SK-N-SH treated with all-trans-retinoic acid at 6 μM for 48 hours (cell line): ENCODE results near the gene SH3BP5L.

Experiments used
- ATAC-seq: fragments of 200-7000 bp; cut with Tn5 transposase; 3 replicates; pipeline ENCODE4 v1.9.1; 2020; ENCODE audit warnings: mild to moderate bottlenecking, moderate library complexity
- ARNTL ChIP-seq: fragments of 450-650 bp; formaldehyde crosslinking; IDR thresholded peaks from 2 replicates; pipeline ENCODE4 v1.5.0; 2020; ENCODE audit warnings: low read depth, mild to moderate bottlenecking, moderate library complexity, borderline replicate concordance
- CREB5 ChIP-seq: fragments of 250-450 bp; sonication (Bioruptor Pico); IDR thresholded peaks from 2 replicates; pipeline ENCODE4 v1.5.1; 2020; ENCODE audit warnings: low read depth, mild to moderate bottlenecking, moderate library complexity
- CSDC2 ChIP-seq: fragments of 250-450 bp; sonication (Bioruptor Pico); IDR thresholded peaks from 2 replicates; pipeline ENCODE4 v1.5.0; 2020; ENCODE audit warnings: mild to moderate bottlenecking, moderate library complexity
- CSRNP3 ChIP-seq: fragments of 250-450 bp; sonication (Bioruptor Pico); IDR thresholded peaks from 2 replicates; pipeline ENCODE4 v1.5.1; 2021; ENCODE audit warnings: mild to moderate bottlenecking, moderate library complexity
- ESRRG ChIP-seq: fragments of 250-450 bp; sonication (Bioruptor Pico); IDR thresholded peaks from 2 replicates; pipeline ENCODE4 v1.6.1; 2021; ENCODE audit warnings: mild to moderate bottlenecking
- GLIS3 ChIP-seq: fragments of 250-450 bp; sonication (Bioruptor Pico); IDR thresholded peaks from 2 replicates; pipeline ENCODE4 v1.5.0; 2020; ENCODE audit warnings: mild to moderate bottlenecking, moderate library complexity
- ISL1 ChIP-seq: fragments of 250-450 bp; sonication (Bioruptor Pico); IDR thresholded peaks from 2 replicates; pipeline ENCODE4 v2.1.2; 2022; ENCODE audit warnings: mild to moderate bottlenecking, moderate library complexity
- OSR1 ChIP-seq: fragments of 250-450 bp; sonication (Bioruptor Pico); IDR thresholded peaks from 2 replicates; pipeline ENCODE4 v1.8.0; 2022; ENCODE audit warnings: moderate library complexity, mild to moderate bottlenecking, inconsistent platforms
- PATZ1 ChIP-seq: fragments of 250-450 bp; sonication (Bioruptor Pico); IDR thresholded peaks from 2 replicates; pipeline ENCODE4 v1.8.0; 2020; ENCODE audit warnings: mild to moderate bottlenecking, moderate library complexity, borderline replicate concordance
- POU6F1 ChIP-seq: fragments of 250-450 bp; sonication (Bioruptor Pico); IDR thresholded peaks from 2 replicates; pipeline ENCODE4 v1.8.0; 2021; ENCODE audit warnings: low read depth, mild to moderate bottlenecking, moderate library complexity, borderline replicate concordance
- PPARA ChIP-seq: fragments of 250-450 bp; sonication (Bioruptor Pico); IDR thresholded peaks from 2 replicates; pipeline ENCODE4 v1.5.0; 2020; ENCODE audit warnings: mild to moderate bottlenecking, borderline replicate concordance
- RARB ChIP-seq: fragments of 250-450 bp; sonication (Bioruptor Pico); IDR thresholded peaks from 2 replicates; pipeline ENCODE4 v1.8.0; 2021; ENCODE audit warnings: mild to moderate bottlenecking, moderate library complexity
- SNAI2 ChIP-seq: fragments of 250-450 bp; sonication (Bioruptor Pico); IDR thresholded peaks from 2 replicates; pipeline ENCODE4 v1.5.0; 2020; ENCODE audit warnings: mild to moderate bottlenecking, moderate library complexity
- TCF4 ChIP-seq: fragments of 250-450 bp; sonication (Bioruptor Pico); IDR thresholded peaks from 2 replicates; pipeline ENCODE4 v1.8.0; 2021; ENCODE audit warnings: mild to moderate bottlenecking, moderate library complexity, borderline replicate concordance
- TOX ChIP-seq: fragments of 250-450 bp; sonication (Bioruptor Pico); IDR thresholded peaks from 2 replicates; pipeline ENCODE4 v1.8.0; 2021; ENCODE audit warnings: mild to moderate bottlenecking, moderate library complexity, borderline replicate concordance
- TSHZ2 ChIP-seq: fragments of 250-450 bp; sonication (Bioruptor Pico); IDR thresholded peaks from 2 replicates; pipeline ENCODE4 v1.5.0; 2020; ENCODE audit warnings: mild to moderate bottlenecking, moderate library complexity
- ZC3H10 ChIP-seq: fragments of 250-450 bp; sonication (Bioruptor Pico); IDR thresholded peaks from 2 replicates; pipeline ENCODE4 v1.5.1; 2021; ENCODE audit warnings: mild to moderate bottlenecking, moderate library complexity
- ZFP3 ChIP-seq: fragments of 250-450 bp; sonication (Bioruptor Pico); IDR thresholded peaks from 2 replicates; pipeline ENCODE4 v1.5.0; 2020; ENCODE audit warnings: mild to moderate bottlenecking, moderate library complexity
- ZFP30 ChIP-seq: fragments of 450-650 bp; formaldehyde crosslinking; IDR thresholded peaks from 2 replicates; pipeline ENCODE4 v1.5.0; 2022; ENCODE audit warnings: mild to moderate bottlenecking, moderate library complexity
- ZNF565 ChIP-seq: fragments of 450-650 bp; formaldehyde crosslinking; conservative IDR thresholded peaks from 2 replicates; pipeline ENCODE4 v1.5.0; 2020; ENCODE audit warnings: low read depth, mild to moderate bottlenecking, moderate library complexity
- ZNF70 ChIP-seq: fragments of 450-650 bp; formaldehyde crosslinking; IDR thresholded peaks from 2 replicates; pipeline ENCODE4 v1.5.0; 2020; ENCODE audit warnings: mild to moderate bottlenecking, moderate library complexity
- ZNF8 ChIP-seq: fragments of 450-650 bp; formaldehyde crosslinking; IDR thresholded peaks from 2 replicates; pipeline ENCODE4 v1.5.0; 2020; ENCODE audit warnings: mild to moderate bottlenecking, moderate library complexity

The SH3BP5L gene

GRCh38 chr1:248828845-248829244, 3.1 kb upstream of the SH3BP5L start:
- ATAC-seq = no peak
- TF ChIP-seq TCF4 (CRISPR knock-in tag) (no peak), ZNF70 (no peak), ZFP3 (CRISPR knock-in tag) (no peak), ZNF8 (no peak), OSR1 (CRISPR knock-in tag) (no peak), ARNTL (no peak), CREB5 (CRISPR knock-in tag) (no peak), ISL1 (CRISPR knock-in tag) (no peak; the same call in 1 of the 2 replicates), CSRNP3 (CRISPR knock-in tag) (no peak), ZNF565 (CRISPR knock-in tag) (no peak), SNAI2 (CRISPR knock-in tag) (no peak), RARB (CRISPR knock-in tag) (no peak), PATZ1 (CRISPR knock-in tag) (no peak), TOX (CRISPR knock-in tag) (no peak), ESRRG (no peak), GLIS3 (CRISPR knock-in tag) (no peak), TSHZ2 (CRISPR knock-in tag) (no peak), CSDC2 (CRISPR knock-in tag) (no peak), PPARA (no peak)

- TF ChIP-seq ISL1 (CRISPR knock-in tag) (no peak), ZNF565 (CRISPR knock-in tag) (no peak), GLIS3 (CRISPR knock-in tag) (no peak), ZNF8 (no peak), TOX (CRISPR knock-in tag) (no peak), ZNF70 (no peak), OSR1 (CRISPR knock-in tag) (no peak), ARNTL (no peak), PATZ1 (CRISPR knock-in tag) (no peak)
- peak; percentile 3; the same call in 2 of the 3 replicates for ATAC-seq
Observed at GRCh38 chr1:248825573-248825908, 174 bp downstream of the SH3BP5L start.

GRCh38 chr1:248825136-248825535, 579 bp downstream of the SH3BP5L start:
- no peak for ATAC-seq
- TF ChIP-seq SNAI2 (CRISPR knock-in tag) = no peak
- no peak for TF ChIP-seq ZNF8
- no peak for TF ChIP-seq GLIS3 (CRISPR knock-in tag)
- TF ChIP-seq ZNF70 = no peak
- no peak for TF ChIP-seq ZFP3 (CRISPR knock-in tag)
- TF ChIP-seq CREB5 (CRISPR knock-in tag) = no peak
- TF ChIP-seq ARNTL = no peak
- TF ChIP-seq ZFP30 (CRISPR knock-in tag) = no peak
- no peak for TF ChIP-seq PATZ1 (CRISPR knock-in tag)
- no peak for TF ChIP-seq ESRRG
- TF ChIP-seq ZC3H10 (CRISPR knock-in tag) = no peak
- TF ChIP-seq POU6F1 = no peak
- no peak for TF ChIP-seq PPARA
- TF ChIP-seq ISL1 (CRISPR knock-in tag) = no peak
- TF ChIP-seq OSR1 (CRISPR knock-in tag) = no peak
- TF ChIP-seq RARB (CRISPR knock-in tag) = no peak
